ENCODE results near the gene DDX42. TPM values are rescaled to one million over a fixed set of nuclear protein-coding genes. Genes with fewer than 3 reads are reported as not detected.
"Not testable (repeated sequence)": the region's sequence is repeated elsewhere in the genome, so short reads cannot be mapped to it uniquely, and the experiment has no call there.

Gene DDX42
- total RNA-seq, 1 experiment from 2014 or later, result 60.2 TPM

DNA sequence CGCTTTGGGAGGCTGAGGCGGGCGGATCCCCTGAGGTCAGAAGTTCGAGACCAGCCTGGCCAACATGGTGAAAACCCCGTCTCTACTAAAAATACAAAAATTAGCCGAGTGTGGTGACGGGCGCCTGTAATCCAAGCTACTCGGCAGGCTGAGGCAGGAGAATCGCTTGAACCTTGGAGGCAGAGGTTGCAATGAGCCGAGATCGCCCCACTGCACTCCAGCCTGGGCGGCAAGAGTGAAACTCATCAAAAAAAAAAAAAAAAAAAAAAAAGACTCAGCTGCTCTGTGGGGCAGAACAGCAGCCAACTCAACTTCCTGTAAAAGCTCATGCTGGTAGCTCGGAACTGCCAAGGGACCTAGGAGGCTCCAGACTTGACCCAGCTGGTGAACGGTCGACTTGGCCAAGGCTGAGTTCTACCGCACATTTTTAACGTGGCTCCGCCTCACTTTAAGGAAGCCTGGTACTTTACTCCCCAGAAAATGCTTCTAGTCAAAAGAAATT lies 69.5 kb downstream of the DDX42 start:
- DNase-seq (ENCODE audit: low read depth, low spot score), result peak; percentile 31
- in situ Hi-C loops (cut with HindIII; ENCODE audit: low pct_unique_long_range_greater_than_20kb, low sequenced_read_pairs), result not testable (repeated sequence)

DNA sequence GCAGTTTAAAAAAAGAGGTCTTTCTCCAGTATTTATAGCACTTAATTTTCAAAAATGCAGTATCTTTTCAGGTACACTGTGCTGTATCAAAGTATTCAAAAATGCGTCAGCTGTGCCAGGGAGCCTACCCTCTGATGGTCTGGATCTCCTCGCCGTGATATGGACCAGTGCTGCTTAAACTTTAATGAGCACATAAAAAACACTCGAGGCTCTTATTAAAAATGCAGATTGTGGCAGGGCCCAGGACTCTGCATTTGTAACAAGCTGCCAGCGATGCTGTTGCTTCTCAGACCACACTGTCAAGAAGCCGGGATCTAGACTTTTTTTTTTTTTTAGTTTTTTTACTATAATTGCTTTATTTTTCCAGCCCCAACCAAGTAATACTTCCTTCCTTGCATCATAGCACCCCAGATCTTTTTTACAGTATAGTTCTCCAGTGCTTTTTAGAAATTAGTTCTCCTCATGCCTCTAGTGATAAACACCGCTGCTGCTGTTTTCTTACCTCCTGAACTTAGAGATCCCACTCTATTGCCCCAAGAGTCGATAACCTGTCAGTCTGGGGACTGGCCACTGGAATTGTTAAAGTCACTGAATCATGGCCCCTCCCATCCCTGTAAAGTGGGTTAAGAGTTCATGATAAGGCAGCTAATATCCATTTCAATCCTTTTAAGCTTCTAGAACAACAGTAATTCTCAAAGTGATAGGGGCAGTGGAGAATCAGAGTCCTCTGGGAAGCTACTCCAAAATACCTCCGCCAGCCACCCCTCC lies 70.1 kb downstream of the DDX42 start:
- in situ Hi-C loops (cut with HindIII; ENCODE audit: low pct_unique_long_range_greater_than_20kb, low sequenced_read_pairs), result no loop called here
- no peak for DNase-seq (ENCODE audit: low read depth, low spot score)

- in situ Hi-C loops (cut with HindIII; ENCODE audit: low pct_unique_long_range_greater_than_20kb, low sequenced_read_pairs), result no loop called here
- no peak for DNase-seq (ENCODE audit: low read depth, low spot score)
Observed at GRCh38 chr17:63845509-63845908, 71.5 kb downstream of the DDX42 start.

DNA sequence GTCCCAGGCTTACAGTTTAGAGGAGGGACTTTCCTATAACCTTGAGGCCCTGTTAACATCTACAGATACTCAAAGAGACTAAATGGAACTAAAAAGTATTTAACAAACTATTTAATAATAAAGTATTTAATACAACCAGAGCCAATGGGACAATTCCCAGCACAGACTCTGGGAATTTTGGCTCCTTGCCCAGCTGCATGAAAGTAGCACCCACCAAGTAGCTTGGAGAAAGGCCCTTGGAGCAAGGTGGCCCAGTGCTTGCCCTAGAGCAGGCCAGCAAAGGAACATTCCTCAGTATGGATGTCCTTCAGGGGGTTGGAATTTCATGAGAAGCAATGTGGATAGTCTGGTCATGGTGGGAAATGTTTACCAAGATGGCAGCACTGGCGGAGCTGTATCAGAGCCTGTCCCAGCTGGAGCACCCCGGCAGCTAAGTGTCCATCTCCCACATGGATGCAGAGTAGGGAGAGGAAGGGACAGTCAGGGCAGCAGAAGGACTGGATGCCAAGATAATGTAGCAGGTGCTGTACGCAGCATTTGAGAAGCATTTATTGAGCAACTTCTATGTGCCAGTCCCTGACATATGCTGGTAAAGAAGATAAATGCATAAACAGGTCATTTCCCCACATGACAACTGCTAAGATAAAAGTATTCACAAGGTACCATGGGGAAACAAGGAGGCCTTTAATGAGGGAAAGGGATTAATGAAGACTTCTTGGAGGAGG lies 73.7 kb downstream of the DDX42 start:
- in situ Hi-C loops (cut with HindIII; ENCODE audit: low pct_unique_long_range_greater_than_20kb, low sequenced_read_pairs), result no loop called here
- DNase-seq (ENCODE audit: low read depth, low spot score), result no peak

DNA sequence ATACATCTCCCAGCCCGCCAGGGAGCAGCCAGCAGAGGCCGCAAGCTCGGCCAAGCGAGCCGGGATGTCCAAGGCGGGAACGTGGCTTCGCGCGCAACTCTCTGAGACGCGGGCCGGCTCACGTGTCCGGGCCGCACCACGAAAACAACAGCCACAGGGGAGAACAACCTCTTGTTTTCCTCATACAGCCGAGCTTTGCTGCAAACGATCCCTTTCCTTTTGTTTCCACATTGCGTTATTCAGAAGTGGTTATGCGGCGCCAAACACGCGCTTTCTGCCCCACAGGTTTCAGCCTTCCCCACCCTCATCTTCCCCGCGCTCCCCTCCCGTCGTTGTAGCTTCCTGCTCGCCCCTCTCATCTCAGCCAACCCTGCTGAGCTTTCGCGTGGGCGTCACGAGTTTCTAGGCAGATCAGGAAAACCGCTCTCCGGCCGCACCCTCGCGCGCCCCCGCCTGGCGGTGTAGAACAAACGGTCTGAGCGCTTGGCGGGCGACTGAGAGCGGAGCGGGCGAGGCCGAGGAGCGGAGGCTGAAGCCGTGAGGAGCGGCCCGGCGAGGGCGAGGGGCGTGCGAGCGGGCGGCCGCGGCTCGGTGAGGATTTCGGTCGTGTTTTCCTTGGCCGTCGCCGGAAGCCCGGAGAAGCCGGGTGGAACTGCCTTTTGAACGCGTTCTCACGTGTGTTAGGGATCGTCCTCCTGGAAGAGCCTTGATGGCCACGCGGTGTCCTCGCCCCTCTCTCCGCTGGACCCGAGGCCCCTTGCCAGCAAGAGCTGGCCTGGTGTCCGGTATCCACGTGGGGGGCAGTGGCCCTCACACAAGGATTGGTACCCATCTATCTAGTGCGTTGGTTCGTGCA lies 75.1 kb downstream of the DDX42 start:
- in situ Hi-C loops (cut with HindIII; ENCODE audit: low pct_unique_long_range_greater_than_20kb, low sequenced_read_pairs), result no loop called here
- DNase-seq (ENCODE audit: low read depth, low spot score), result peak; percentile 97

GRCh38 chr17:63850401-63850800 lies 76.4 kb downstream of the DDX42 start:
- DNase-seq (ENCODE audit: low read depth, low spot score), result no peak
- in situ Hi-C loops (cut with HindIII; ENCODE audit: low pct_unique_long_range_greater_than_20kb, low sequenced_read_pairs), result no loop called here

- in situ Hi-C loops (cut with HindIII; ENCODE audit: low pct_unique_long_range_greater_than_20kb, low sequenced_read_pairs), result no loop called here
- no peak for DNase-seq (ENCODE audit: low read depth, low spot score)
Observed at GRCh38 chr17:63853260-63853659, 79.3 kb downstream of the DDX42 start.

GRCh38 chr17:63854709-63855108 lies 80.7 kb downstream of the DDX42 start:
- in situ Hi-C loops (cut with HindIII; ENCODE audit: low pct_unique_long_range_greater_than_20kb, low sequenced_read_pairs), result no loop called here
- no peak for DNase-seq (ENCODE audit: low read depth, low spot score)

DNA sequence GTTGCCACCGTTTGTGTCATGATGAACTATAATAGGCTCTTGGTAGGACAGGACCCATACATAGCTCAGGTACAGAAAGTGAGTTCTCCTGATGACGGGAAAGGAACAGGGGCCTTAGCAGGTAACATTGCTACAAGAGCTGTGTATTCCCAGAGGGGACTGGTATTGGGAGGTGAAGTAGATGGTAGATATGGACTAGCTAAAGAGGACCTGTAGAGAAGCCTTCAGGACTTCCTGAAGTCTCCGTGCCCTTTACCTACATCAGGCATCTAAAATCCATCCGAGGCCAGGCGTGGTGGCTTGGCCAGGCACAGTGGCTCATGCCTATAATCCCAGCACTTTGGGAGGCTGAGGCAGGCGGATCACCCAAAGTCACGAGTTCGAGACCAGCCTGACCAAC lies 81.2 kb downstream of the DDX42 start:
- no peak for DNase-seq (ENCODE audit: low read depth, low spot score)
- in situ Hi-C loops (cut with HindIII; ENCODE audit: low pct_unique_long_range_greater_than_20kb, low sequenced_read_pairs), result no loop called here

GRCh38 chr17:63856425-63856824 lies 82.5 kb downstream of the DDX42 start:
- in situ Hi-C loops (cut with HindIII; ENCODE audit: low pct_unique_long_range_greater_than_20kb, low sequenced_read_pairs); DNase-seq (ENCODE audit: low read depth, low spot score): not testable (repeated sequence)

DNA sequence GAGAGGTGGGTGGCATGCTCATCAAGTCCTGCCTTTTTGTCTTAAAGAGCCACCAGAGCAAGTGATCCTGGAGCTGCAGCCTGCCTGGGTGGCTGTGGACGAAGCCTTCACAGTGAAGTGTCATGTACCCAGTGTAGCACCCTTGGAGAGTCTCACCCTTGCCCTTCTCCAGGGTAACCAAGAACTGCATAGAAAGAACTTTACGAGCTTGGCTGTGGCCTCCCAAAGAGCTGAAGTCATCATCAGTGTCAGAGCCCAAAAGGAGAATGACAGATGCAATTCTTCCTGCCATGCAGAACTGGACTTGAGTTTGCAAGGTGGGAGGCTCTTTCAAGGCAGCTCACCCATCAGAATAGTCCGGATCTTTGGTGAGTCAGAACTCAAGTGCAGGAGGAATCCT lies 85.3 kb downstream of the DDX42 start:
- no peak for DNase-seq (ENCODE audit: low read depth, low spot score)
- in situ Hi-C loops (cut with HindIII; ENCODE audit: low pct_unique_long_range_greater_than_20kb, low sequenced_read_pairs), result no loop called here

DNA sequence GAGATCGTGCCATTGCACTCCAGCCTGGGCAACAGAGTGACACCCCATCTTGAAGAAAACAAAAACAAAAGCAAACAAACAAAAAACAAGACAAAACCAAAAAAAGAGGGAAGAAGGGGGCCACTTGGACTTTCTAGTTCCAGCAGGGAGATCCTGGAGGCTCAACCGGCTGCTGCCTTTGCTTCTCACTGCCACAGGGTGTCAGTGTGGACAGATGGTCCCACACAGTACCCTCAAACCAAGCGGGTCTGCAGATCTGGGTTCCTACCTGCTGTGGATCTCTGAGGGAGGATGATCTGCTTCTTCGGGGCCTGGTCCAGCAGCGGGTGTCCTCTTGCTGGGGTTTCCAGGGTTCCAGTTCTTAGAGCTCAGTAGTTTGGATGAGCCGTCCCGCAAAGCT lies 92.7 kb downstream of the DDX42 start:
- peak; percentile 38 for DNase-seq (ENCODE audit: low read depth, low spot score)
- in situ Hi-C loops (cut with HindIII; ENCODE audit: low pct_unique_long_range_greater_than_20kb, low sequenced_read_pairs), result not testable (repeated sequence)

Other genes starting within 250 kb of the DDX42 start
- 36.8 and 37.0 TPM in 2 replicates for gene DCAF7, start 223.7 kb upstream of the DDX42 start, total RNA-seq (2014; rRNA removed; shearing (Covaris generic))
- 22.3 and 25.9 TPM in 2 replicates for gene TACO1, start 173.3 kb upstream of the DDX42 start, total RNA-seq (2014; rRNA removed; shearing (Covaris generic))
- 13.1 and 14.8 TPM in 2 replicates for gene MAP3K3, start 151.8 kb upstream of the DDX42 start, total RNA-seq (2014; rRNA removed; shearing (Covaris generic))
- gene LIMD2, start 74.0 kb upstream of the DDX42 start, total RNA-seq (2014; rRNA removed; shearing (Covaris generic)), result 12.0 and 18.6 TPM in 2 replicates
- gene STRADA, start 32.4 kb upstream of the DDX42 start, total RNA-seq (2014; rRNA removed; shearing (Covaris generic)), result 11.9 and 14.6 TPM in 2 replicates
- gene CCDC47, start 573 bp upstream of the DDX42 start, total RNA-seq (2014; rRNA removed; shearing (Covaris generic)), result 105 and 109 TPM in 2 replicates
- 21.8 and 30.8 TPM in 2 replicates for gene PSMC5, start 53.3 kb downstream of the DDX42 start, total RNA-seq (2014; rRNA removed; shearing (Covaris generic))
- 42.4 and 51.6 TPM in 2 replicates for gene FTSJ3, start 53.5 kb downstream of the DDX42 start, total RNA-seq (2014; rRNA removed; shearing (Covaris generic))
- 146 and 160 TPM in 2 replicates for gene SMARCD2, start 68.5 kb downstream of the DDX42 start, total RNA-seq (2014; rRNA removed; shearing (Covaris generic))
- gene CSH2, start 99.5 kb downstream of the DDX42 start, total RNA-seq (2014; rRNA removed; shearing (Covaris generic)), result not detected in 2 replicates
- not detected in 2 replicates for gene GH2, start 107.8 kb downstream of the DDX42 start, total RNA-seq (2014; rRNA removed; shearing (Covaris generic))
- not detected in 2 replicates for gene CSH1, start 122.4 kb downstream of the DDX42 start, total RNA-seq (2014; rRNA removed; shearing (Covaris generic))
- not detected in 2 replicates for gene CSHL1, start 137.1 kb downstream of the DDX42 start, total RNA-seq (2014; rRNA removed; shearing (Covaris generic))
- gene GH1, start 144.7 kb downstream of the DDX42 start, total RNA-seq (2014; rRNA removed; shearing (Covaris generic)), result not detected in 2 replicates
- 2.2 and 3.1 TPM in 2 replicates for gene CD79B, start 158.2 kb downstream of the DDX42 start, total RNA-seq (2014; rRNA removed; shearing (Covaris generic))
- gene SCN4A, start 198.7 kb downstream of the DDX42 start, total RNA-seq (2014; rRNA removed; shearing (Covaris generic)), result not detected in 2 replicates
- gene PRR29, start 224.2 kb downstream of the DDX42 start, total RNA-seq (2014; rRNA removed; shearing (Covaris generic)), result 0.13 TPM in 1 of 2 replicates, not detected in the other
- 0.71 TPM in 1 of 2 replicates, not detected in the other for gene ICAM2, start 246.5 kb downstream of the DDX42 start, total RNA-seq (2014; rRNA removed; shearing (Covaris generic))